HepG2 (cell line): ENCODE data around the gene GUCY2D. TPM values are rescaled to one million over a fixed set of nuclear protein-coding genes. Genes with fewer than 3 reads are reported as not detected.

ENCODE experiments used
- ATAC-seq: fragments of 200-7000 bp; cut with Tn5 transposase; 3 replicates; pipeline ENCODE4 v1.9.1; 2020; ENCODE audit warnings: mild to moderate bottlenecking, moderate library complexity
- BruUV-seq: library from RNA; stranded (reverse); fragments of 400-500 nt; replicated peaks from 2 replicates; lab custom pipeline; 2021; lab: Mats Ljungman, UMichigan
- CTCF ChIA-PET: fragments of 300-600 bp; formaldehyde crosslinking; extraction: SDS; loops from one replicate; lab custom pipeline; 2021; ENCODE audit warnings: low total read pairs, inconsistent platforms, low intra/inter-chr PET ratio; lab: Yijun Ruan, JAX
- POLR2A ChIA-PET: fragments of 350-600 bp; sonication (Branson Sonifier 250); formaldehyde crosslinking; loops from one replicate; lab custom pipeline; 2020; ENCODE audit warnings: antibody characterized with exemption, inconsistent platforms; lab: Yijun Ruan, JAX
- DNase-seq: peaks from one replicate; pipeline ENCODE4 v3.0.0-alpha.2; 2015; ENCODE audit warnings: low spot score
- FAIRE-seq: peaks from 3 replicates; lab custom pipeline; 2011; peaks lifted over from hg19 to GRCh38; lab: Jason Lieb, UNC
- H2AFZ ChIP-seq: one replicate; pipeline ENCODE4 v1.6.1; 2011; ENCODE audit warnings: low read length, inconsistent platforms
- H3K27ac ChIP-seq: fragments of 300-600 bp; 3 replicates; pipeline ENCODE4 v1.8.0; 2011; ENCODE audit warnings: mixed run types, mild to moderate bottlenecking, mixed read lengths, low read length, inconsistent platforms; ENCODE audit not compliant: insufficient read depth; ENCODE audit errors: extremely low read length
- H3K27me3 ChIP-seq, 2 experiments: fragments of 200-600 bp in 1 of 2; 2 replicates in 1 of 2; 3 replicates in 1 of 2; pipeline versions ENCODE4 v1.6.0 to v1.8.0; 2011; ENCODE audit warnings: low read length in 2 of 2, mild to moderate bottlenecking in 2 of 2, moderate library complexity in 2 of 2, inconsistent platforms in 1 of 2; ENCODE audit not compliant: insufficient read depth in 2 of 2, control insufficient read depth in 1 of 2
- H3K36me3 ChIP-seq, 2 experiments: fragments of 200-600 bp in 1 of 2; replicated peaks in 1 of 2; 2 replicates in 1 of 2; 3 replicates in 1 of 2; pipeline versions ENCODE4 v1.5.1 to v1.8.0; 2011; ENCODE audit warnings: low read length in 2 of 2, inconsistent platforms in 1 of 2; ENCODE audit not compliant: insufficient read depth in 2 of 2, control insufficient read depth in 1 of 2
- H3K4me1 ChIP-seq: 2 replicates; pipeline ENCODE4 v1.5.1; 2012; ENCODE audit warnings: low read length, inconsistent platforms; ENCODE audit not compliant: insufficient read depth
- H3K4me2 ChIP-seq: 2 replicates; pipeline ENCODE4 v1.6.0; 2011; ENCODE audit warnings: low read depth, low read length, inconsistent platforms
- H3K4me3 ChIP-seq, 3 experiments: fragments of 200-600 bp in 1 of 3; sonication (generic), shearing (Covaris generic) in 1 of 3; replicated peaks in 1 of 3; 2 replicates each; pipeline ENCODE4 v1.5.1; 2011 to 2016; ENCODE audit warnings: low read length in 3 of 3, inconsistent platforms in 2 of 3, low read depth in 2 of 3, mild to moderate bottlenecking in 2 of 3, control low read depth in 1 of 3, mixed read lengths in 1 of 3; ENCODE audit not compliant: insufficient read depth in 1 of 3
- H3K79me2 ChIP-seq: one replicate; pipeline ENCODE4 v1.6.1; 2011; ENCODE audit warnings: low read length, inconsistent platforms; ENCODE audit not compliant: insufficient read depth
- H3K9ac ChIP-seq: 2 replicates; pipeline ENCODE4 v1.6.0; 2011; ENCODE audit warnings: mild to moderate bottlenecking, low read depth, low read length, inconsistent platforms; ENCODE audit not compliant: insufficient read depth
- H3K9me3 ChIP-seq: 2 replicates; pipeline ENCODE4 v1.5.1; 2012; ENCODE audit warnings: mild to moderate bottlenecking, low read length
- H4K20me1 ChIP-seq: 2 replicates; pipeline ENCODE4 v1.6.0; 2011; ENCODE audit warnings: inconsistent platforms, mild to moderate bottlenecking, low read length, moderate library complexity; ENCODE audit not compliant: insufficient read depth
- CEBPG ChIP-seq: IDR thresholded peaks from 2 replicates; pipeline ENCODE4 v1.6.1; 2016
- FOXJ3 ChIP-seq: sonication (generic); formaldehyde crosslinking; IDR thresholded peaks from 2 replicates; pipeline ENCODE4 v1.4.0; 2020; ENCODE audit warnings: missing genetic modification reagents, mild to moderate bottlenecking, borderline replicate concordance
- JUN ChIP-seq: sonication (generic); formaldehyde crosslinking; IDR thresholded peaks from 2 replicates; pipeline ENCODE4 v1.4.0; 2020; ENCODE audit warnings: mild to moderate bottlenecking, missing genetic modification reagents
- PAWR ChIP-seq: sonication (generic); formaldehyde crosslinking; IDR thresholded peaks from 2 replicates; pipeline ENCODE4 v1.4.0; 2020; ENCODE audit warnings: missing genetic modification reagents, mild to moderate bottlenecking, borderline replicate concordance
- POLR2G ChIP-seq: fragments of 200-400 bp; formaldehyde crosslinking; IDR thresholded peaks from 2 replicates; pipeline ENCODE4 v1.6.1; 2018; ENCODE audit warnings: mild to moderate bottlenecking, low read depth, low read length, moderate library complexity
- SALL1 ChIP-seq: sonication (generic); formaldehyde crosslinking; IDR thresholded peaks from 2 replicates; pipeline ENCODE4 v1.8.0; 2022; ENCODE audit warnings: mild to moderate bottlenecking, missing genetic modification reagents
- SPEN ChIP-seq: sonication (generic); formaldehyde crosslinking; IDR thresholded peaks from 2 replicates; pipeline ENCODE4 v1.5.1; 2020; ENCODE audit warnings: low read depth, mild to moderate bottlenecking, missing genetic modification reagents
- ZBTB21 ChIP-seq: sonication (generic); formaldehyde crosslinking; IDR thresholded peaks from 2 replicates; pipeline ENCODE4 v1.4.0; 2020; ENCODE audit warnings: missing genetic modification reagents
- ZBTB38 ChIP-seq: sonication (generic); formaldehyde crosslinking; IDR thresholded peaks from 2 replicates; pipeline ENCODE4 v1.5.1; 2020; ENCODE audit warnings: mild to moderate bottlenecking, missing genetic modification reagents
- ZFP36L1 ChIP-seq: sonication (generic); formaldehyde crosslinking; IDR thresholded peaks from 2 replicates; pipeline ENCODE4 v1.8.0; 2022; ENCODE audit warnings: mild to moderate bottlenecking, missing genetic modification reagents, moderate library complexity
- ZFP90 ChIP-seq: sonication (generic); formaldehyde crosslinking; IDR thresholded peaks from 2 replicates; pipeline ENCODE4 v1.8.0; 2022; ENCODE audit warnings: missing genetic modification reagents, mild to moderate bottlenecking, inconsistent platforms, borderline replicate concordance
- ZKSCAN1 ChIP-seq: fragments of 150-350 bp; IDR thresholded peaks from 2 replicates; pipeline ENCODE4 v1.6.1; 2014; ENCODE audit warnings: low read length
- ZNF24 ChIP-seq: fragments of 450-650 bp; IDR thresholded peaks from 2 replicates; pipeline ENCODE4 v1.6.1; 2017; ENCODE audit warnings: antibody characterized with exemption, mild to moderate bottlenecking
- ZNF607 ChIP-seq: sonication (generic); formaldehyde crosslinking; IDR thresholded peaks from 2 replicates; pipeline ENCODE4 v1.5.1; 2020; ENCODE audit warnings: missing genetic modification reagents, mild to moderate bottlenecking, borderline replicate concordance
- ZNF703 ChIP-seq: sonication (generic); formaldehyde crosslinking; IDR thresholded peaks from 2 replicates; pipeline ENCODE4 v1.5.1; 2020; ENCODE audit warnings: missing genetic modification reagents, mild to moderate bottlenecking, moderate library complexity, borderline replicate concordance
- ZNF788 ChIP-seq: sonication (generic); formaldehyde crosslinking; IDR thresholded peaks from 2 replicates; pipeline ENCODE4 v1.5.0; 2020; ENCODE audit warnings: mild to moderate bottlenecking, missing genetic modification reagents, borderline replicate concordance
- ZSCAN20 ChIP-seq: sonication (generic); formaldehyde crosslinking; IDR thresholded peaks from 2 replicates; pipeline ENCODE4 v1.4.0; 2020; ENCODE audit warnings: missing genetic modification reagents, mild to moderate bottlenecking, borderline replicate concordance
- WGBS: methylation state at CpG from one replicate; pipeline ENCODE4 v1.1.6; 2017; ENCODE audit warnings: low lambda C conversion rate; 5-methylcytosine and 5-hydroxymethylcytosine counted together
- in situ Hi-C: cut with HindIII; loops from 2 replicates; pipeline ENCODE4 v1.10.0; 2017; ENCODE audit warnings: low pct_unique_long_range_greater_than_20kb; ENCODE audit not compliant: extremely low pct_ligation_motif_present
- intact Hi-C: fragments of 100-400 bp; cut with micrococcal nuclease; formaldehyde crosslinking; loops from one replicate; pipeline ENCODE4 v1.10.0; 2022; ENCODE audit not compliant: unreplicated experiment
- polyA plus RNA-seq, 8 experiments: library from polyadenylated mRNA; depleted of rRNA in 3 of 8; stranded (reverse) in 7 of 8; unstranded in 1 of 8; fragments of >200 nt; fragmentation: Illumina TruSeq in 4 of 8; extraction: Trizol in 4 of 8; gene quantifications; 2 replicates each; pipeline versions ENCODE4 v1.2.1 to v1.2.3, GENCODE V29; 2011 to 2016; ENCODE audit warnings: low read depth in 4 of 8, missing spikeins in 1 of 8, mixed read lengths in 1 of 8; ENCODE audit not compliant: insufficient read depth in 1 of 8
- total RNA-seq, 5 experiments: library from RNA; depleted of rRNA; stranded (reverse); fragments of >200 nt; fragmentation: Illumina TruSeq; extraction: Trizol; gene quantifications; 2 replicates each; pipeline ENCODE4 v1.2.3, GENCODE V29; 2016; ENCODE audit warnings: low read depth in 1 of 5
- TF ChIP-seq, protein P1 (sequence below): IDR thresholded peaks from 2 replicates; pipeline ENCODE4 v1.6.1; 2016; ENCODE audit warnings: low read depth, control low read depth

Gene GUCY2D
- total and polyA plus RNA-seq, 2 of the 13 experiments (the other 11 are each of a cell fraction or from before 2014, with no cell fraction given) = not detected

DNA sequence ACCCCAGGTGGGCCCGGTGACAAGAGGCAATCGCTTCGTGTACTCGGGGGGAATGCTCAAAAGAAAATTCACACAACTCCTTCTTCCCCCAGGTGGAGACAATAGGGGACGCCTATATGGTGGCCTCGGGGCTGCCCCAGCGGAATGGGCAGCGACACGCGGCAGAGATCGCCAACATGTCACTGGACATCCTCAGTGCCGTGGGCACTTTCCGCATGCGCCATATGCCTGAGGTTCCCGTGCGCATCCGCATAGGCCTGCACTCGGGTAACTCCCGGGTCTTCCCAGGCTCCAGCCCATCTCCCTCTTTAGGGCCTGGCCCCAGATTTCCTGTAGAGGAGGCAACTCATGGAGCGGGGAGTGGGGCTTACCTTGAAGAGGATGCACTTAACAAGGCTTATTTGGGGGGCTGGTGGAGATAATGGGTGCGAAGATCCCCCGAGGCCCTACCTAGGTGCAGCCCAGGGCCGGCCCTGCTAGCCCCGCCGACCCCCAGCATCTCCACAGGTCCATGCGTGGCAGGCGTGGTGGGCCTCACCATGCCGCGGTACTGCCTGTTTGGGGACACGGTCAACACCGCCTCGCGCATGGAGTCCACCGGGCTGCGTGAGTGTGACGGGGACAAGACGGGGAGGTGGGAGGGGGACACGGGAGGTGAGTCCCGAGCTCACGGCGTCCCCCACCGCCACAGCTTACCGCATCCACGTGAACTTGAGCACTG is 13.0 kb downstream of the GUCY2D start:
- Histone ChIP-seq H3K4me1 (peaks cover 19% of the 10 kb centered on the region), H3K4me2 (no peak overlapping the region), H3K4me3 (no peak overlapping the region), H2AFZ (no peak overlapping the region), H4K20me1 (no peaks in the 10 kb centered on the region), H3K36me3 (no peaks in the 10 kb centered on the region), H3K9me3 (no peaks in the 10 kb centered on the region), H3K27me3 (peaks cover 1 to 62% of the 10 kb centered on the region in 2 experiments), H3K79me2 (no peaks in the 10 kb centered on the region), H3K27ac (no peak overlapping the region), H3K9ac (no peak overlapping the region)
- DNase-seq = no peak
- no peak for ATAC-seq
- POLR2A ChIA-PET = no interaction called here
- CTCF ChIA-PET = no interaction called here
- BruUV-seq = no TSS peak
- TF ChIP-seq SPEN (CRISPR knock-in tag) (no peak), ZNF607 (CRISPR knock-in tag) (no peak), ZKSCAN1 (no peak), ZNF24 (no peak), ZNF703 (CRISPR knock-in tag) (no peak), ZFP36L1 (CRISPR knock-in tag) (no peak), ZSCAN20 (no peak), CEBPG (CRISPR knock-in tag) (no peak), ZFP90 (CRISPR knock-in tag) (no peak), SALL1 (CRISPR knock-in tag) (no peak), ZBTB21 (no peak), PAWR (CRISPR knock-in tag) (no peak), POLR2G (no peak), FOXJ3 (CRISPR knock-in tag) (no peak), ZBTB38 (CRISPR knock-in tag) (no peak), JUN (no peak), ZNF788 (CRISPR knock-in tag) (no peak)
- TF ChIP-seq, protein P1, sequence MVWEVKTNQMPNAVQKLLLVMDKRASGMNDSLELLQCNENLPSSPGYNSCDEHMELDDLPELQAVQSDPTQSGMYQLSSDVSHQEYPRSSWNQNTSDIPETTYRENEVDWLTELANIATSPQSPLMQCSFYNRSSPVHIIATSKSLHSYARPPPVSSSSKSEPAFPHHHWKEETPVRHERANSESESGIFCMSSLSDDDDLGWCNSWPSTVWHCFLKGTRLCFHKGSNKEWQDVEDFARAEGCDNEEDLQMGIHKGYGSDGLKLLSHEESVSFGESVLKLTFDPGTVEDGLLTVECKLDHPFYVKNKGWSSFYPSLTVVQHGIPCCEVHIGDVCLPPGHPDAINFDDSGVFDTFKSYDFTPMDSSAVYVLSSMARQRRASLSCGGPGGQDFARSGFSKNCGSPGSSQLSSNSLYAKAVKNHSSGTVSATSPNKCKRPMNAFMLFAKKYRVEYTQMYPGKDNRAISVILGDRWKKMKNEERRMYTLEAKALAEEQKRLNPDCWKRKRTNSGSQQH (CRISPR knock-in tag) = no peak
- intact Hi-C loops (no loop called here), in situ Hi-C loops (no loop called here)
- FAIRE-seq = no peak
- WGBS = 94% methylated on average over 26 of the region's 44 CpGs
